LNCAP (cell line): Measurements from ENCODE around the gene GLYATL3.

ENCODE experiments used
- CTCF ChIP-seq: fragments of 450-650 bp; IDR thresholded peaks from 2 replicates; pipeline ENCODE4 v1.5.1; 2017; ENCODE audit warnings: mild to moderate bottlenecking

GLYATL3 gene

GRCh38 chr6:49552596-49552995 is 52.9 kb downstream of the GLYATL3 start:
- no peak for TF ChIP-seq CTCF

- TF ChIP-seq CTCF = no peak
Measured at GRCh38 chr6:49553384-49553783, 53.7 kb downstream of the GLYATL3 start.

GRCh38 chr6:49555951-49556350 is 56.2 kb downstream of the GLYATL3 start:
- TF ChIP-seq CTCF = no peak

- TF ChIP-seq CTCF = no peak
Measured at GRCh38 chr6:49556429-49556837, 56.7 kb downstream of the GLYATL3 start.

GRCh38 chr6:49557177-49557576 is 57.5 kb downstream of the GLYATL3 start:
- no peak for TF ChIP-seq CTCF

GRCh38 chr6:49558238-49558637 is 58.5 kb downstream of the GLYATL3 start:
- no peak for TF ChIP-seq CTCF

GRCh38 chr6:49563006-49563886 is 63.5 kb downstream of the GLYATL3 start:
- no peak for TF ChIP-seq CTCF
